HEK293 (cell line): Measurements from ENCODE around the gene MBNL2.

Experiments used
- CTCF ChIA-PET: fragments of 350-600 bp; formaldehyde crosslinking; extraction: SDS; loops from one replicate; lab custom pipeline; 2021; ENCODE audit warnings: antibody characterized with exemption; lab: Yijun Ruan, JAX
- POLR2A ChIA-PET: fragments of 300-600 bp; formaldehyde crosslinking; extraction: SDS; loops from one replicate; lab custom pipeline; 2020; ENCODE audit warnings: antibody characterized with exemption, inconsistent platforms; lab: Yijun Ruan, JAX
- H3K27ac ChIP-seq: fragments of 200-500 bp; sonication (Bioruptor generic); 2 replicates; pipeline ENCODE4 v1.5.1; 2014; ENCODE audit warnings: low read depth, low read length, control low read depth, inconsistent platforms; ENCODE audit errors: extremely low read depth
- H3K36me3 ChIP-seq, 2 experiments: fragments of 200-500 bp in 1 of 2; sonication (Bioruptor generic) in 1 of 2; 1 replicate in 1 of 2; 2 replicates in 1 of 2; pipeline ENCODE4 v1.5.1; 2014 to 2017; ENCODE audit warnings: inconsistent platforms in 2 of 2, low read length in 2 of 2; ENCODE audit not compliant: control insufficient read depth in 2 of 2, insufficient read depth in 1 of 2
- H3K4me1 ChIP-seq: fragments of 200-500 bp; sonication (Bioruptor generic); 2 replicates; pipeline ENCODE4 v1.5.1; 2014; ENCODE audit warnings: mild to moderate bottlenecking, low read length, inconsistent platforms; ENCODE audit not compliant: control insufficient read depth, insufficient read depth
- H3K4me3 ChIP-seq: 2 replicates; pipeline ENCODE4 v1.5.1; 2011; ENCODE audit warnings: low read depth, mild to moderate bottlenecking, control low read depth, low read length, moderate library complexity
- H3K9me3 ChIP-seq: fragments of 200-500 bp; sonication (Bioruptor generic); 2 replicates; pipeline ENCODE4 v1.5.1; 2014; ENCODE audit warnings: low read depth, low read length, inconsistent platforms; ENCODE audit not compliant: control insufficient read depth, insufficient read depth
- GLIS2 ChIP-seq: fragments of 450-650 bp; formaldehyde crosslinking; IDR thresholded peaks from 2 replicates; pipeline ENCODE4 v1.5.1; 2016; ENCODE audit warnings: missing biosample characterization, missing genetic modification characterization
- PRDM1 ChIP-seq: fragments of 450-650 bp; formaldehyde crosslinking; IDR thresholded peaks from 2 replicates; pipeline ENCODE4; 2016; ENCODE audit warnings: missing biosample characterization, missing genetic modification characterization
- ZBTB6 ChIP-seq: fragments of 450-650 bp; formaldehyde crosslinking; IDR thresholded peaks from 2 replicates; pipeline ENCODE4 v1.5.1; 2017; ENCODE audit warnings: missing biosample characterization, missing genetic modification characterization
- ZIC2 ChIP-seq: fragments of 450-650 bp; formaldehyde crosslinking; IDR thresholded peaks from 2 replicates; pipeline ENCODE4 v1.5.1; 2016; ENCODE audit warnings: missing biosample characterization, missing genetic modification characterization
- ZNF121 ChIP-seq: fragments of 450-650 bp; formaldehyde crosslinking; IDR thresholded peaks from 2 replicates; pipeline ENCODE4 v1.5.1; 2016; ENCODE audit warnings: missing biosample characterization, missing genetic modification characterization
- ZNF157 ChIP-seq: fragments of 450-650 bp; formaldehyde crosslinking; IDR thresholded peaks from 2 replicates; pipeline ENCODE4 v1.5.1; 2016; ENCODE audit warnings: missing biosample characterization, missing genetic modification characterization
- ZNF280D ChIP-seq: fragments of 450-650 bp; formaldehyde crosslinking; IDR thresholded peaks from 2 replicates; pipeline ENCODE4 v1.5.1; 2016; ENCODE audit warnings: missing biosample characterization, missing genetic modification characterization
- ZNF362 ChIP-seq: fragments of 450-650 bp; formaldehyde crosslinking; IDR thresholded peaks from 2 replicates; pipeline ENCODE4 v1.5.1; 2016; ENCODE audit warnings: missing biosample characterization, missing genetic modification characterization
- ZNF518A ChIP-seq: fragments of 450-650 bp; formaldehyde crosslinking; conservative IDR thresholded peaks from 2 replicates; pipeline ENCODE4 v1.5.1; 2016; ENCODE audit warnings: low read depth, missing biosample characterization, missing genetic modification characterization
- ZNF529 ChIP-seq: fragments of 450-650 bp; formaldehyde crosslinking; IDR thresholded peaks from 2 replicates; pipeline ENCODE4 v1.5.1; 2017; ENCODE audit warnings: missing genetic modification characterization, missing biosample characterization; ENCODE audit not compliant: insufficient replicate concordance
- ZNF558 ChIP-seq: fragments of 450-650 bp; formaldehyde crosslinking; IDR thresholded peaks from 2 replicates; pipeline ENCODE4 v1.5.1; 2016; ENCODE audit warnings: missing biosample characterization, missing genetic modification characterization
- ZNF621 ChIP-seq: fragments of 450-650 bp; formaldehyde crosslinking; IDR thresholded peaks from 2 replicates; pipeline ENCODE4 v1.5.1; 2017; ENCODE audit warnings: missing biosample characterization, missing genetic modification characterization
- ZNF677 ChIP-seq: fragments of 450-650 bp; IDR thresholded peaks from 2 replicates; pipeline ENCODE4 v1.5.0; 2018; ENCODE audit warnings: missing biosample characterization, mild to moderate bottlenecking, missing genetic modification characterization, moderate library complexity
- ZNF704 ChIP-seq: fragments of 450-650 bp; formaldehyde crosslinking; IDR thresholded peaks from 2 replicates; pipeline ENCODE4 v1.5.1; 2016; ENCODE audit warnings: missing biosample characterization, missing genetic modification characterization
- ZNF747 ChIP-seq: fragments of 450-650 bp; formaldehyde crosslinking; IDR thresholded peaks from 2 replicates; pipeline ENCODE4 v1.5.1; 2016; ENCODE audit warnings: missing biosample characterization, missing genetic modification characterization
- TF ChIP-seq, protein P1 (sequence below): fragments of 450-650 bp; formaldehyde crosslinking; IDR thresholded peaks from 2 replicates; pipeline ENCODE4 v1.5.1; 2016; ENCODE audit warnings: missing biosample characterization, missing genetic modification characterization, borderline replicate concordance

MBNL2 gene

DNA sequence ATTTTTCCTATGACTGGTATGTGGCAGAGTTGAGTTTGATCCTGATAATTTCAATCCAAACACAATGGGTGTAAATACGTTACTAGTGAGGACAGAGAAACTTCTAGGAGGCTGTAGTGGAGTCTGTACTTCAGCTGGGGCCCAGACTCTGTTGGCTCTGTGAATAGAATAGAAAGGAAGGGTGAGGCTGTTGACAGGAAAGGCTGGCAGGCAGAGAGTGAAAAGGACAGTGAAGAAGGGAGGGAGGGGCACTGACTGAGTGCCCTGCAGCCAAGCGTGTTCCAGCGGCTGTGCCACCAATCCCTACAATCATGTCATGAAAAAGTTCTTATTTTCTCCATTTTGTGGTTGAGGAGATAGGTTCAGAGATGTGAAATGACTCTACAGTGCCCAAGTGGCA lies 80.5 kb downstream of the MBNL2 start (continued):
- TF ChIP-seq ZNF280D = no peak
- no peak for TF ChIP-seq ZNF704 (tag by site-specific recombination)

DNA sequence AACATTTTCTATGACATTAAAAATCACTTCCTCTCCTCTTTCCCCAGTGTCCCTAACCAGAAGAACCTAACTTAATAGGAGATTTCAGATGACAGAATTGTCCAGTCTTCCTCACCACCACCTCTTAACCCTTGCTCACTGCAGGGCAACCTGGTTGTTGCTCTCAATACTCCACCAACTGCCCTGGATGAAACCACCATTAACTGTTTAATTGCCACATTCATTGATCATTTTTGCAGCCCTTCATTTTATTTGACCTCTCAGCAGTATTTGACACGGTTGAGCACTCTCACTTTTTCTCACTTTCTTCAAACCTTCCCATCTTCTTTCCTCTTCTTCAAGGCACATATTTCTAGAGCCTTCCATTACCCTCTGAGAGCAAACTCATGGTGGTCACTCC lies 84.0 kb downstream of the MBNL2 start:
- Histone ChIP-seq H3K4me1 (no peaks in the 10 kb centered on the region), H3K9me3 (no peaks in the 10 kb centered on the region), H3K4me3 (no peak overlapping the region), H3K27ac (no peak overlapping the region), H3K36me3 (no peaks in the 10 kb centered on the region)
- POLR2A ChIA-PET = no interaction called here
- CTCF ChIA-PET = no interaction called here
- TF ChIP-seq PRDM1 = peak; percentile 72
- TF ChIP-seq ZNF558 (tag by site-specific recombination) = no peak

DNA sequence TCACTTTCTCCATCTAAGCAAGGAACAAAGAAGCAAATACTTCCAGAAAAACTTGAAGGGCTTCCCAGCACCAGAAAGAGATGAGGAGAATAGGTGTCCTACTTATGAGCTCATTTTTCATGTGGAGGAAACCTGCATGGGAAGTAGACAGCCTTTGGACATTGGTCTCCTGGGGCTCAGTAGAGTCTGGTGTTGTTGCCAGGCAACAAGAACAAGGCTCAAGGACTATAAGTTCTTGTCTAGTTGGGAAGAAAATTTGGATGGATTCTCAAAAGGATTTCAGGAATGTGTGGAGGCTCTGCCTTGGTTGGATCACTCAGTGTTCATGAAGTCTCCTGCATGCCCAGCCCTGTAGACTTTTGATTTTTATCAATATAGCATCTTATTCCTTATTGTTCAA lies 84.5 kb downstream of the MBNL2 start:
- CTCF ChIA-PET = no interaction called here
- H3K4me1 ChIP-seq = no peaks in the 10 kb centered on the region
- no peak overlapping the region for H3K27ac ChIP-seq

More for the DNA sequence above, 84.5 kb downstream of the MBNL2 start:
- H3K9me3 ChIP-seq = no peaks in the 10 kb centered on the region
- POLR2A ChIA-PET = no interaction called here
- no peak overlapping the region for H3K4me3 ChIP-seq
- H3K36me3 ChIP-seq = no peaks in the 10 kb centered on the region
- TF ChIP-seq ZNF621 (no peak), ZIC2 (tag by site-specific recombination) (no peak), ZNF529 (no peak), ZNF677 (tag by site-specific recombination) (no peak), ZNF362 (no peak), ZBTB6 (tag by site-specific recombination) (no peak), ZNF121 (tag by site-specific recombination) (no peak), ZNF747 (tag by site-specific recombination) (no peak), ZNF518A (no peak), ZNF157 (no peak), GLIS2 (tag by site-specific recombination) (no peak)
- TF ChIP-seq, protein P1, sequence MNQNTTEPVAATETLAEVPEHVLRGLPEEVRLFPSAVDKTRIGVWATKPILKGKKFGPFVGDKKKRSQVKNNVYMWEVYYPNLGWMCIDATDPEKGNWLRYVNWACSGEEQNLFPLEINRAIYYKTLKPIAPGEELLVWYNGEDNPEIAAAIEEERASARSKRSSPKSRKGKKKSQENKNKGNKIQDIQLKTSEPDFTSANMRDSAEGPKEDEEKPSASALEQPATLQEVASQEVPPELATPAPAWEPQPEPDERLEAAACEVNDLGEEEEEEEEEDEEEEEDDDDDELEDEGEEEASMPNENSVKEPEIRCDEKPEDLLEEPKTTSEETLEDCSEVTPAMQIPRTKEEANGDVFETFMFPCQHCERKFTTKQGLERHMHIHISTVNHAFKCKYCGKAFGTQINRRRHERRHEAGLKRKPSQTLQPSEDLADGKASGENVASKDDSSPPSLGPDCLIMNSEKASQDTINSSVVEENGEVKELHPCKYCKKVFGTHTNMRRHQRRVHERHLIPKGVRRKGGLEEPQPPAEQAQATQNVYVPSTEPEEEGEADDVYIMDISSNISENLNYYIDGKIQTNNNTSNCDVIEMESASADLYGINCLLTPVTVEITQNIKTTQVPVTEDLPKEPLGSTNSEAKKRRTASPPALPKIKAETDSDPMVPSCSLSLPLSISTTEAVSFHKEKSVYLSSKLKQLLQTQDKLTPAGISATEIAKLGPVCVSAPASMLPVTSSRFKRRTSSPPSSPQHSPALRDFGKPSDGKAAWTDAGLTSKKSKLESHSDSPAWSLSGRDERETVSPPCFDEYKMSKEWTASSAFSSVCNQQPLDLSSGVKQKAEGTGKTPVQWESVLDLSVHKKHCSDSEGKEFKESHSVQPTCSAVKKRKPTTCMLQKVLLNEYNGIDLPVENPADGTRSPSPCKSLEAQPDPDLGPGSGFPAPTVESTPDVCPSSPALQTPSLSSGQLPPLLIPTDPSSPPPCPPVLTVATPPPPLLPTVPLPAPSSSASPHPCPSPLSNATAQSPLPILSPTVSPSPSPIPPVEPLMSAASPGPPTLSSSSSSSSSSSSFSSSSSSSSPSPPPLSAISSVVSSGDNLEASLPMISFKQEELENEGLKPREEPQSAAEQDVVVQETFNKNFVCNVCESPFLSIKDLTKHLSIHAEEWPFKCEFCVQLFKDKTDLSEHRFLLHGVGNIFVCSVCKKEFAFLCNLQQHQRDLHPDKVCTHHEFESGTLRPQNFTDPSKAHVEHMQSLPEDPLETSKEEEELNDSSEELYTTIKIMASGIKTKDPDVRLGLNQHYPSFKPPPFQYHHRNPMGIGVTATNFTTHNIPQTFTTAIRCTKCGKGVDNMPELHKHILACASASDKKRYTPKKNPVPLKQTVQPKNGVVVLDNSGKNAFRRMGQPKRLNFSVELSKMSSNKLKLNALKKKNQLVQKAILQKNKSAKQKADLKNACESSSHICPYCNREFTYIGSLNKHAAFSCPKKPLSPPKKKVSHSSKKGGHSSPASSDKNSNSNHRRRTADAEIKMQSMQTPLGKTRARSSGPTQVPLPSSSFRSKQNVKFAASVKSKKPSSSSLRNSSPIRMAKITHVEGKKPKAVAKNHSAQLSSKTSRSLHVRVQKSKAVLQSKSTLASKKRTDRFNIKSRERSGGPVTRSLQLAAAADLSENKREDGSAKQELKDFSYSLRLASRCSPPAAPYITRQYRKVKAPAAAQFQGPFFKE (tag by site-specific recombination) = no peak
